Chondrocyte (in vitro differentiated cells): ENCODE data around the gene ALK. TPM values are rescaled to one million over a fixed set of nuclear protein-coding genes. Genes with fewer than 3 reads are reported as not detected.

Source experiments
- DNase-seq: peaks from one replicate; pipeline ENCODE4 v3.0.0; 2021; ENCODE audit warnings: mixed read lengths, low spot score
- H3K27ac Mint-ChIP-seq: one replicate; pipeline ENCODE4 v1.8.0; 2021; ENCODE audit warnings: mild to moderate bottlenecking, moderate library complexity, mixed read lengths; ENCODE audit not compliant: unreplicated experiment
- H3K27me3 Mint-ChIP-seq: 2 replicates; pipeline ENCODE4 v1.8.0; 2021; ENCODE audit warnings: low read depth, mixed read lengths
- H3K36me3 Mint-ChIP-seq: 2 replicates; pipeline ENCODE4 v1.8.0; 2021; ENCODE audit warnings: low read depth, mixed read lengths
- H3K4me1 Mint-ChIP-seq: 2 replicates; pipeline ENCODE4 v1.8.0; 2021; ENCODE audit warnings: low read depth, mild to moderate bottlenecking, mixed read lengths
- H3K4me3 Mint-ChIP-seq: one replicate; pipeline ENCODE4 v1.8.0; 2021; ENCODE audit warnings: mild to moderate bottlenecking, moderate library complexity, mixed read lengths; ENCODE audit not compliant: unreplicated experiment
- H3K9me3 Mint-ChIP-seq: 2 replicates; pipeline ENCODE4 v1.8.0; 2021; ENCODE audit warnings: low read depth, mixed read lengths
- CTCF ChIP-seq: fragments of 200-600 bp; sonication (generic); IDR thresholded peaks from 2 replicates; pipeline ENCODE4 v1.5.0; 2021; ENCODE audit warnings: antibody characterized with exemption, mild to moderate bottlenecking, moderate library complexity
- total RNA-seq: library from RNA; stranded (reverse); gene quantifications from 3 replicates; pipeline ENCODE4 v1.2.1, GENCODE V29; 2021

Gene ALK
- total RNA-seq, 1 donor from 2014 or later, result 0.07 TPM

- peaks cover 1% of the 10 kb centered on the region for H3K36me3 Mint-ChIP-seq
- H3K27ac Mint-ChIP-seq, result no peak overlapping the region
- TF ChIP-seq CTCF, result no peak
- H3K27me3 Mint-ChIP-seq, result peaks cover 34% of the 10 kb centered on the region
- no peak for DNase-seq
- H3K9me3 Mint-ChIP-seq, result no peaks in the 10 kb centered on the region
- H3K4me1 Mint-ChIP-seq, result peaks cover 16% of the 10 kb centered on the region
- H3K4me3 Mint-ChIP-seq, result no peak overlapping the region
These were observed 642.4 kb downstream of the ALK start for GRCh38 chr2:29278966-29279365.

GRCh38 chr2:29276151-29276550 lies 645.2 kb downstream of the ALK start:
- no peak for TF ChIP-seq CTCF
- Mint-ChIP-seq H3K27ac (no peak overlapping the region), H3K27me3 (peaks cover 34% of the 10 kb centered on the region), H3K36me3 (peaks cover 1% of the 10 kb centered on the region), H3K4me3 (no peak overlapping the region), H3K9me3 (no peaks in the 10 kb centered on the region), H3K4me1 (peaks cover 6% of the 10 kb centered on the region)
- DNase-seq, result no peak

GRCh38 chr2:29275186-29275585 lies 646.2 kb downstream of the ALK start:
- Mint-ChIP-seq H3K4me1 (no peaks in the 10 kb centered on the region), H3K36me3 (peaks cover 2% of the 10 kb centered on the region), H3K4me3 (no peak overlapping the region), H3K27me3 (peaks cover 35% of the 10 kb centered on the region), H3K27ac (no peak overlapping the region), H3K9me3 (no peaks in the 10 kb centered on the region)
- no peak for TF ChIP-seq CTCF
- DNase-seq, result no peak

GRCh38 chr2:29273685-29274611 lies 647.4 kb downstream of the ALK start:
- no peaks in the 10 kb centered on the region for H3K4me1 Mint-ChIP-seq

More at GRCh38 chr2:29273685-29274611, 647.4 kb downstream of the ALK start:
- Mint-ChIP-seq H3K4me3 (no peak overlapping the region), H3K36me3 (peaks cover 2% of the 10 kb centered on the region), H3K27ac (no peak overlapping the region), H3K9me3 (no peaks in the 10 kb centered on the region), H3K27me3 (peaks cover 37% of the 10 kb centered on the region)
- DNase-seq, result no peak
- TF ChIP-seq CTCF, result no peak
